GM19025 (cell line): ENCODE results near the gene KLK4.

Experiments
- ATAC-seq: cut with Tn5 transposase; IDR thresholded peaks from one replicate; pipeline ENCODE4 v1.9.1; 2021; ENCODE audit warnings: mild to moderate bottlenecking, low read depth, moderate library complexity; ENCODE audit not compliant: unreplicated experiment

The KLK4 gene, protein sequence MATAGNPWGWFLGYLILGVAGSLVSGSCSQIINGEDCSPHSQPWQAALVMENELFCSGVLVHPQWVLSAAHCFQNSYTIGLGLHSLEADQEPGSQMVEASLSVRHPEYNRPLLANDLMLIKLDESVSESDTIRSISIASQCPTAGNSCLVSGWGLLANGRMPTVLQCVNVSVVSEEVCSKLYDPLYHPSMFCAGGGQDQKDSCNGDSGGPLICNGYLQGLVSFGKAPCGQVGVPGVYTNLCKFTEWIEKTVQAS

DNA sequence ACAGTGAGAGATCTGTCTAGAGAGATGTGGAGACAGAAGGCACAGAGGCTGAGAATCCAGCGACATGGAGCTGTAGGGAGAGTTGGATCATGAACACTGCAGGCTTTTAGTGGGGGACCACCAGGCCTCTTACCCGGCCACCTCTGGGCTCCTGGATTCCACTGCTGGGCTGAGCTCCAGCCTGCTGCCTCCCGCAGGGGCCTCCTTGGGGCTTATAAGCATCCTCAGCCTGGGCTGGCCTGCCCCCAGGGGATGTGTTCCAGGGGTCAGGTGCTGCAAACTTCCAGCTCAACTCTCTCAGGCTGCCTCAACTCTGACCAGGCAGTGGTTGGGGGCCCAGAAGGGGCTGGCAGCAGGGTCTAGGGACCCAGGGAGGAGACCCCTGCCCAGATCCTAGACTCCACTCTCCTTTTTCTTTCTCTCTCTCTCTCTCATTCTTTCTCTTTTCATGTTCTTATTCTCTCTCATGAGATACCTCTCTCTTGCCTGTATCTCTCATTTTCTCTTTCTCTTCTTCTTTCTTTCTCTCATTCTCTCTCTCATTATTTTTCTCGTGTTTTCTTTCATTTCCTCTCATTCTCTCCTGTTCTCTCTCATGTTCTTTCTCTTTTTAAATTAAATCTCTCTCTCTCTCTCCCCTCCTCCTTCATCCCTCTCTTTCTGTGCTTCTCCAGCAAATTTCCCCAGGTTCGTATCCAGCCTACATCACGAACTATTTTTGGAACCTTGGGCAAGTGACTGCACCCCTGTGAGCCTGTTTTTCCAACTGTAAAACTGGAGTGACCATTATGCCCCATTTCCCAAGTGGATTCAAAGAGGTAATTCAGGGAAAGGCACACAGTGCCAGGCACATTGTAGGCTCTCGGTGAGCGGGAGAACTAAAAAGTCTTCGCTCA lies at the start of gene KLK4:
TSS of gene KLK4 (minus strand) at position 190 of the 896 bp plus-strand sequence. CDS start 657 bp downstream, outside the sequence.
- ATAC-seq: no peak

GRCh38 chr19:50959731-50960500 lies 48.7 kb upstream of the KLK4 start:
- ATAC-seq: no peak

GRCh38 chr19:50957587-50957986 lies 46.4 kb upstream of the KLK4 start:
- ATAC-seq: no peak

GRCh38 chr19:50952910-50953309 lies 41.7 kb upstream of the KLK4 start, which contains the start of gene KLK5:
Gene KLK5, minus strand, starts transcription at chr19:50953038. Its CDS starts 381 bp downstream, at chr19:50952657.
- no peak for ATAC-seq

GRCh38 chr19:50949861-50950260 lies 38.7 kb upstream of the KLK4 start:
- ATAC-seq: no peak

DNA sequence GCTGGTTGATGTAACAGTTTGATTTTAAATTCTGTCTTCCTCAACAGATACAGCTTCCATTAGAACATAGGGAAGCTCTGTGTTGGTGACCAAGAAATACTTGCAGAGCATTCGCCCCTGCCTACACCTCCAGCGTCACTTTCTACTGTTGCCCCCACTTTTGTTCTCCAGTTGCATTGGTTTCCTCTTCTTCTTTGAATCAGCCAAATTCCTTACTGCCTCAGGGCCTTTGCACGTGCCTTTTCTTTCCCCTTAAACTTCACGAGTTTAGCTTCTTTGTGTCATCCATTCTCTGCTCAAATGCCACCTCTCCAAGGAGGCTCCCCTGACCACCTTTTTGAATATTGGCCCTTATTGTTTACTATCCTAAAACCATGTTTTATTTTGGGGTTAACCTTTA lies 35.9 kb upstream of the KLK4 start:
- ATAC-seq: no peak

GRCh38 chr19:50944795-50945194 lies 33.6 kb upstream of the KLK4 start:
- ATAC-seq: no peak

DNA sequence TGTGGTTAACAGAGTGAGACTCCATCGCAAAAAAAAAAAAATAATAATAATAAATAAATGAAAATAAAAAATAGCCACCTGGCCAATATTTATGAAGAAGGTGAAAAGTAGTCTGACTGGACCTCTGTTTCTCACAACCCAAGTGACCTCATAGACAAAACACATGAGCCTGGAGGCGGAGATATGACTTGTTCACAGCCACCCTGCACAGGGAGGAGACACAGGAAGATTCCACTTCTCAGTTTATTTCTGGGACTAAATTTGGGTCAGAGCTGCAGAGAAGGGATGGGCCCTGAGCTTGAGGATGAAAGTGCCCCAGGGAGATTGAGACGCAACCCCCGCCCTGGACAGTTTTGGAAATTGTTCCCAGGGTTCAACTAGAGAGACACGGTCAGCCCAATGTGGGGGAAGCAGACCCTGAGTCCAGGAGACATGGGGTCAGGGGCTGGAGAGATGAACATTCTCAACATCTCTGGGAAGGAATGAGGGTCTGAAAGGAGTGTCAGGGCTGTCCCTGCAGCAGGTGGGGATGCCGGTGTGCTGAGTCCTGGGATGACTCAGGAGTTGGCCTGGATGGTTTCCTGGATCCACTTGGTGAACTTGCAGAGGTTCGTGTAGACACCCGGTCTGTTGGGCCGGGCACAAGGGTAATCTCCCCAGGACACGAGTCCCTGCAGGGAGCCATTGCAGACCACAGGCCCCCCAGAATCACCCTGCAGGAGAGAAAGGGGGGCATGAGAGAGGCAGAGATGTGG lies 32.1 kb upstream of the KLK4 start:
- no peak for ATAC-seq

- no peak for ATAC-seq
Observed at GRCh38 chr19:50939596-50939995, 28.4 kb upstream of the KLK4 start.

GRCh38 chr19:50933640-50934039 lies 22.4 kb upstream of the KLK4 start:
- no peak for ATAC-seq

GRCh38 chr19:50932690-50933083 lies 21.5 kb upstream of the KLK4 start:
- no peak for ATAC-seq

GRCh38 chr19:50932018-50932689 lies 21.0 kb upstream of the KLK4 start:
- ATAC-seq: no peak

DNA sequence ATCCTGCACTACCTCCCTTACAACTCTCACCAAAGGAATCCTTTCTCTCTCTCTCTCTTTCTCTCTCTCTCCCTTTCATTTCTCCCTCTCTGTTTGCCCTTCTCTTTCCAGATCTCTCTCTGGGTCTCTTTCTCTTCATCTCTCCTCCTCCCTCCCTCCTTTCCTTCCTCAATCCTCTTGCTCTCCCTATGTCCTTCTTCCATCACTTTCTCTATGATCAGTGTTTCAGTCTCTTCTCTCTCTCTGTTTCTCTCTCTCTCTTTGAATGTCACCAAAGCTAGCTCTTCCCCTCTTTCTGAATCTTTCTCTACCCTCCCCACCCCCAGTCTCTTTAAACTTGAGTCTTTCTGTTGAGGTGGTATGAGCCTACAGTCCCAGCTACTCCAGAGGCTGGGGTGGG lies 19.8 kb upstream of the KLK4 start:
- no peak for ATAC-seq

DNA sequence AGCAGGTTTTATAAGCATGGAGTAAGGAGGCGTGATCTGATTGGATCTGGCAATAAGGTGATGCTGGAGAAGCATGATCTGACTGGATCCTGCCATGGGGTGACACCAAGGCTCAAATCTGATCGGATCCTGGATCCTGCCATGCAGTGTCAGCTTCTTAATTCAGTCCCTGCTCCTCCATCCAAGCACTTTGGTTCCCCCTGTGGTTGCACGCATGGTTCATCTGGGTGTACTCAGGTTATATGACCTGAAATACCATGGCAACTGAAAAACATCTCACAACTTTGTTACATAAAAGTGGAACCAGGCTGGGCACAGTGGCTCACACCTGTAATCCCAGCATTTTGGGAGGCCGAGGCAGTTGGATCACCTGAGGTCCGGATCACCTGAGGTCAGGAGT lies 17.6 kb upstream of the KLK4 start:
- ATAC-seq: no peak

DNA sequence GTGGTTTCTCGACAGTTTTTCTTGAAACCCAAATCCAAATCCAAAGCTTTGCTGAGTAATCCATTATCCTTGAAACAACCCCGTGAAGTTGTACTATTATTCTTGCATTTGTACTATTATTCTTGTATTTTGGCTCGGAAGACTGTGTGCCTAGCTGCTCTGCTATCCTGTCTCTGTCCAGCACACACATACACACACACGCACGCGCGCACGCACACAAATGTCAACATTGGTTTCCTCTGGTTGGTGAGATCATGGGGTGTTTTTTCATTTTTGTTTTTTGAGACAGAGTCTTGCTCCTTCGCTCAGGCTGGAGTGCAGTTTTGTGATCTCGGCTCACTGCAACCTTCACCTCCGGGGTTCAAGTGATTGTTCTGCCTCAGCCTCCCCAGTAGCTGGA lies 14.9 kb upstream of the KLK4 start:
- ATAC-seq: no peak

- ATAC-seq: no peak
Observed at GRCh38 chr19:50925734-50926133, 14.5 kb upstream of the KLK4 start.

GRCh38 chr19:50924586-50924985 lies 13.4 kb upstream of the KLK4 start:
- no peak for ATAC-seq

DNA sequence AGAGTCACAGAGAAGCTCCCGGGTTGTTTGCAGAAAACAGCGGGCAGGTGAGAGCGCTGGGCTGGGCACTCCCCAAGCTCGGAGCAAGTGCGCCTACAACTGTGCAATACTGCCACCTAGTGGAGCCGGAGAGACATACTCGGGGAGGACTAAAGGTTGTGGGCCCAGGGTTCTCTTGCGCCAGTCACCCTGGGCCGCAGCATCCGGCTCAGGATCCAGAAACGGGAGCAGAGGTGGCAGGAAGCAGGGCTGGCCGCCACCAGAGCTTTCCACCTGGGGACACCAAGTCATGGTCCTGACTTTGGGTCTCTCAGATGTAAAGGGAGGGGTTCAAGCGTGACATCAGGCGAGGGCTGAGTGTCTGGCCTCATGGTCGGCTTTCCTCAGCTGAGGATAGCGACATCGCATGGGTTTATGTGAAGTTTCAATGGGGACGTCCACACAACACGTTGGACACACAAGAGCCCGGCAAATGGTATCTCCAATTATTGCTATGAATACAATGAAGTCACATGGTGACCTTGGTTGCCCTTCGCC lies 11.2 kb upstream of the KLK4 start:
- no peak for ATAC-seq
